Progenitor cell of endocrine pancreas (in vitro differentiated cells): ENCODE measurements around the gene FOXL1. TPM values are rescaled to one million over a fixed set of nuclear protein-coding genes. Genes with fewer than 3 reads are reported as not detected.

Experiments
- DNase-seq: peaks from one replicate; pipeline ENCODE4 v3.0.0; 2021; ENCODE audit warnings: low spot score; ENCODE audit not compliant: unreplicated experiment
- H3K27ac Mint-ChIP-seq: 2 replicates; pipeline ENCODE4 v1.8.0; 2021; ENCODE audit warnings: mild to moderate bottlenecking, moderate library complexity, mixed read lengths
- H3K27me3 Mint-ChIP-seq: 2 replicates; pipeline ENCODE4 v1.8.0; 2021; ENCODE audit warnings: mixed read lengths
- H3K36me3 Mint-ChIP-seq: 2 replicates; pipeline ENCODE4 v1.8.0; 2022; ENCODE audit warnings: mixed read lengths; ENCODE audit not compliant: insufficient read depth
- H3K4me1 Mint-ChIP-seq: 2 replicates; pipeline ENCODE4 v1.8.0; 2021; ENCODE audit warnings: low read depth, mixed read lengths
- H3K4me3 Mint-ChIP-seq: 2 replicates; pipeline ENCODE4 v1.8.0; 2021; ENCODE audit warnings: low read depth, mild to moderate bottlenecking, moderate library complexity, mixed read lengths
- H3K9me3 Mint-ChIP-seq: 2 replicates; pipeline ENCODE4 v1.8.0; 2021; ENCODE audit warnings: low read depth, mixed read lengths
- total RNA-seq: library from RNA; stranded (reverse); gene quantifications from 2 replicates; pipeline ENCODE4 v1.2.1, GENCODE V29; 2021
- TF ChIP-seq, protein P1 (sequence below): fragments of 200-600 bp; sonication (generic); IDR thresholded peaks from one replicate; pipeline ENCODE4 v1.5.0; 2021; ENCODE audit warnings: antibody characterized with exemption, mild to moderate bottlenecking; ENCODE audit not compliant: unreplicated experiment

Gene FOXL1
- total RNA-seq, 1 donor from 2014 or later, result not detected

DNA sequence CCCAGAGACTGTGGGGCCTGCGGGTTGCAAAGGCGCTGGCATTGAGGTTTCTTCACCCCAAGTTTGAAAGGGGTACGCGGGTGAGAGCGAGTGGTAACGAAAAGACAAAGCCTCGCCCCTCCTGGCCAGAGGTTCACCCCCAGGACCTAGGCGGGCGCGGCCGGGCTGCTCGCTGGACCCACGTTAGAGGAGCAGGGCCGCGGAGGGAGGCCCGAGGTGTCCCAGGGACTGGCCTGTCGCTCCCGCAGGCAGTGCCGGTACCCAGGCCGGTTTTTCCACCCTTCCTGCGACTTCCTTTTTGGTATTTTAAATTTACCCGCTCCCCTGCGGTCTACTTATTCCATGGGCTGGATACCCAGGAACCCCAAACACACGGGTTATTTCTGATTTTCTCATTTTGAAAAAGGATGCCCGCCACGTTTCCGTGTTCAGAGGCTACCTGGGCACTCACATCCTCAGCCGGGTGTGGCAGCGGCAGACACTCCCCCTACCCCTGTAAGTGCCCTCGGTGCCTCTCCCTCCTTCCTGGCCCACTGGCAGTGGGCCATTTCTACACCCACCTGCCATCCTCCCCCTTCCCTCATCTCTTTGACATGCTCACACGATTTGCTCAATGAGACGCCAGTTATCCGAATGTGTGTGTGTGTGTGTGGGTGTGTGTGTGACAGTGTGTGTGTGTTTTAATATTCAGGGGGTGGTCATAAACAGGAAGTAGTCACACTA, 1.6 kb upstream of the FOXL1 start:
- no peak overlapping the region for H3K27ac Mint-ChIP-seq
- TF ChIP-seq, protein P1, sequence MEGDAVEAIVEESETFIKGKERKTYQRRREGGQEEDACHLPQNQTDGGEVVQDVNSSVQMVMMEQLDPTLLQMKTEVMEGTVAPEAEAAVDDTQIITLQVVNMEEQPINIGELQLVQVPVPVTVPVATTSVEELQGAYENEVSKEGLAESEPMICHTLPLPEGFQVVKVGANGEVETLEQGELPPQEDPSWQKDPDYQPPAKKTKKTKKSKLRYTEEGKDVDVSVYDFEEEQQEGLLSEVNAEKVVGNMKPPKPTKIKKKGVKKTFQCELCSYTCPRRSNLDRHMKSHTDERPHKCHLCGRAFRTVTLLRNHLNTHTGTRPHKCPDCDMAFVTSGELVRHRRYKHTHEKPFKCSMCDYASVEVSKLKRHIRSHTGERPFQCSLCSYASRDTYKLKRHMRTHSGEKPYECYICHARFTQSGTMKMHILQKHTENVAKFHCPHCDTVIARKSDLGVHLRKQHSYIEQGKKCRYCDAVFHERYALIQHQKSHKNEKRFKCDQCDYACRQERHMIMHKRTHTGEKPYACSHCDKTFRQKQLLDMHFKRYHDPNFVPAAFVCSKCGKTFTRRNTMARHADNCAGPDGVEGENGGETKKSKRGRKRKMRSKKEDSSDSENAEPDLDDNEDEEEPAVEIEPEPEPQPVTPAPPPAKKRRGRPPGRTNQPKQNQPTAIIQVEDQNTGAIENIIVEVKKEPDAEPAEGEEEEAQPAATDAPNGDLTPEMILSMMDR, result no peak
- peak overlapping the region; percentile 70 for H3K4me3 Mint-ChIP-seq
- H3K9me3 Mint-ChIP-seq, result no peaks in the 10 kb centered on the region
- no peaks in the 10 kb centered on the region for H3K36me3 Mint-ChIP-seq
- no peak for DNase-seq
- peaks cover 15% of the 10 kb centered on the region for H3K4me1 Mint-ChIP-seq
- peaks cover 94% of the 10 kb centered on the region for H3K27me3 Mint-ChIP-seq

DNA sequence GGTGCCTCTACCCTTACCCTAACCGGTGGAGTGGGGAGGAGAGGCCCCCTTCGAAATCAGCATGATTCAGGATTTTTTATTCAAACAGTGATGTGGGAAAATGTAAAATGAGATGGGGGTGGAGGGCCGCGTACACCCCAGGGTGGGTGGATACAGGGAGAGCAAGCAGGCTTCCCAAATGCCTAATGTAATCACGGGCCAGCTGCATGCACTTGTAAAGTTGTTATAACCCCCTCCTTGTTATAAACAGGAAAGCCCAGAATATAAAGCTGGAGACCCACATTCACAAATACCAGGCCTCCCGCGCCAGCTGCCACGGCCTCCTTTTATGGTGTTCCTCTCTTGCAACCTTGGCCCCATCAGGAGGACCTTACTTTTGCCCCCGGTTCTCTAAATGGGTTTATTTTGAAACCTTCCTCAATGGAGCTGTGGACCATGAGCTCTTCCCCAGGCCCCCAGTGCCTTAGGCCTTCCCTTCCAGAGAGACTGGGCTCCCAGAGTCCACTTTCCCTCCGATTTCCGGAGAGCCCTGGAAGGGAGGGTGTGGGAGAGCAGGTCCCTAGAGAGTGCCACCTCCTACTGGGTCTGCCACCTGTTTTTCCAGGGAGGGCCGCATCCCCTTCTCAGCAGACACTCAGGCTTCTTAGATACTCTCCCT, 906 bp upstream of the FOXL1 start:
- TF ChIP-seq, protein P1, result no peak
- DNase-seq, result no peak
- peaks cover 94% of the 10 kb centered on the region for H3K27me3 Mint-ChIP-seq
- H3K36me3 Mint-ChIP-seq, result no peaks in the 10 kb centered on the region
- no peak overlapping the region for H3K27ac Mint-ChIP-seq
- H3K4me1 Mint-ChIP-seq, result peaks cover 15% of the 10 kb centered on the region
- H3K4me3 Mint-ChIP-seq, result peak overlapping the region; percentile 24
- H3K9me3 Mint-ChIP-seq, result no peaks in the 10 kb centered on the region

GRCh38 chr16:86578611-86579267, 390 bp downstream of the FOXL1 start:
- Mint-ChIP-seq H3K27me3 (peaks cover 92% of the 10 kb centered on the region), H3K9me3 (no peaks in the 10 kb centered on the region), H3K27ac (no peak overlapping the region), H3K4me1 (peaks cover 15% of the 10 kb centered on the region), H3K36me3 (no peaks in the 10 kb centered on the region), H3K4me3 (peak overlapping the region; percentile 16)
- no peak for DNase-seq
- TF ChIP-seq, protein P1, result no peak

DNA sequence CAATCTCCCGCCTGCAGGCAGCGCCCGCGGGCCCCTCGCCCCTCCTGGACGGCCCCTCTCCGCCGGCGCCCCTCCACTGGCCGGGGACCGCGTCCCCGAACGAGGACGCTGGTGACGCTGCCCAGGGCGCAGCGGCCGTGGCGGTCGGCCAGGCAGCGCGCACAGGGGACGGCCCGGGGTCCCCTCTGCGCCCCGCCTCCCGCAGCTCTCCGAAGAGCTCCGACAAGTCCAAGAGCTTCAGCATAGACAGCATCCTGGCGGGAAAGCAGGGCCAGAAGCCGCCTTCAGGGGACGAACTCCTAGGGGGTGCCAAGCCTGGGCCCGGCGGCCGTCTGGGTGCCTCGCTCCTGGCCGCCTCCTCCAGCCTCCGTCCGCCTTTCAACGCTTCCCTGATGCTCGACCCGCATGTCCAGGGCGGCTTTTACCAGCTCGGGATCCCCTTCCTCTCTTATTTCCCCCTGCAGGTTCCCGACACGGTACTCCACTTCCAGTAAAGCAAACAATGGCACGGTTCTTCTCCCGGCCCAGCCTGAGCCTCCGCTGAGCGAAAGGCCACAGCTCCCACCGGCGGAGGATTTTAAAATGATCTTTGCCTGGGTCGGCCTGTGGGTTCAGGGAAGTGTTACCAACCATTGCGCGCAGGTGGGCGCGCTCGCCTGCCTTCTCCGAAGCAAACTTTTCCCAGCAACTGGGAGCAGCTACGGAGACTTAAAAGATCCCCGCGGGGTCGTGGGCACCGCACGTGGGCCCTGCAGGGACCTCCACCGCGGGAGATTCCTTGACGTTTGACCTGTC, 1.1 kb downstream of the FOXL1 start:
- Mint-ChIP-seq H3K4me1 (peaks cover 15% of the 10 kb centered on the region), H3K27ac (peak overlapping the region; percentile 78), H3K9me3 (no peaks in the 10 kb centered on the region), H3K27me3 (peaks cover 87% of the 10 kb centered on the region), H3K4me3 (peak overlapping the region; percentile 64), H3K36me3 (no peaks in the 10 kb centered on the region)
- TF ChIP-seq, protein P1, result no peak
- DNase-seq, result no peak
